ENCODE measurements around the gene CLMP.

Gene CLMP

GRCh38 chr11:123040111-123040432 lies 155.0 kb downstream of the CLMP start:
- ATAC-seq (replicated peaks; ENCODE audit: extremely low read depth, poor library complexity, severe bottlenecking) (no peak), DNase-seq (ENCODE audit: low spot score in 2 of 2) (no peak)
- no peak overlapping the region for H3K4me3 Mint-ChIP-seq
- H3K9me3 Mint-ChIP-seq: no peaks in the 10 kb centered on the region
- peaks cover 1% of the 10 kb centered on the region for H3K36me3 Mint-ChIP-seq (ENCODE audit: insufficient read depth)
- H3K27ac Mint-ChIP-seq (ENCODE audit: low read depth): no peak overlapping the region
- no peaks in the 10 kb centered on the region for H3K27me3 Mint-ChIP-seq
- H3K4me1 Mint-ChIP-seq: no peaks in the 10 kb centered on the region

GRCh38 chr11:123035831-123036230 lies 159.2 kb downstream of the CLMP start:
- Mint-ChIP-seq H3K27ac (ENCODE audit: low read depth) (no peak overlapping the region), H3K4me3 (no peak overlapping the region), H3K9me3 (no peaks in the 10 kb centered on the region), H3K4me1 (no peaks in the 10 kb centered on the region), H3K36me3 (ENCODE audit: insufficient read depth) (no peaks in the 10 kb centered on the region), H3K27me3 (no peaks in the 10 kb centered on the region)
- DNase-seq (ENCODE audit: low spot score in 2 of 2) (no peak), ATAC-seq (replicated peaks; ENCODE audit: extremely low read depth, poor library complexity, severe bottlenecking) (no peak)

DNA sequence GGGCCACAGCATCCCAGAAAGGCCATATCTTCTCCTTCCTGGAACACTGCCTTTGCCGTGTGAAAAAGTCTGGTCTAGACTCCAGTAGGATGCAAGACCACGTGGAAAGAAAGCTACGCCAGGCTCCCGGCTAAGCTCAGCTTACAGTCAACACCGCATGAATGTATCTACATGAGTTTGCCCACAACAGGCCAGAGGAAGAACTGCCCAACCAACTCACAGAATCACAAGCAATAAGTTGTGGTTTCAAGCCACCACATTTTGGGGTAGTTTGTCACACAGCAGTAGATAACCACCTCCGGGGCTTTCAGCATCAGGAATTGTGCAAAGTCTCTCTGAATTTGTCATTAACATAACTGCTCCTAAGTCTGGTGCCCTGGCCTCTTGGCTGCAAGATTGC lies 160.5 kb downstream of the CLMP start:
- no peak for ATAC-seq (replicated peaks; ENCODE audit: extremely low read depth, poor library complexity, severe bottlenecking)
- H3K9me3 Mint-ChIP-seq: no peaks in the 10 kb centered on the region
- no peaks in the 10 kb centered on the region for H3K36me3 Mint-ChIP-seq (ENCODE audit: insufficient read depth)

DNA sequence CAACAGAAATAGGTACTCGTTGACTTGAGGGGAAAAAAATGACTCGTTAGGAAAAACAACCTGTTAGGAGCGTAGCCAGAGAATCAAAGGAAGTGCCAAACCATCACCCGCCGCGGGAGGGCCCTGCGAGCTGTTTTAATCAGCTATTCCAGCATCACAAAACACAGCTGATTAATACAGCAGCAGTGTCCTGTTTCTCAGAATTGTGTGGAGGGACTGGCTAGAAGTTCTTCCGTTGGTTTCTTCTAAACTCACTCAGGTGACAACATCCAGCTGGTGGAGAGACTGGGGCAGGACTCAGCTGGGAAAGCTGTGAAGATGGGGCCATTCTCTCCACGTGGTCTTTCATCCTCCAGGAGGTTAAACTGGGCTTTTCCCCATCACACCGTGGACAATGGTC lies 161.2 kb downstream of the CLMP start:
- Mint-ChIP-seq H3K4me1 (no peaks in the 10 kb centered on the region), H3K4me3 (no peak overlapping the region), H3K36me3 (ENCODE audit: insufficient read depth) (no peaks in the 10 kb centered on the region), H3K27me3 (no peaks in the 10 kb centered on the region), H3K27ac (ENCODE audit: low read depth) (no peak overlapping the region), H3K9me3 (no peaks in the 10 kb centered on the region)
- DNase-seq (ENCODE audit: low spot score in 2 of 2) (no peak), ATAC-seq (replicated peaks; ENCODE audit: extremely low read depth, poor library complexity, severe bottlenecking) (no peak)

More for the DNA sequence above, 160.5 kb downstream of the CLMP start:
- Mint-ChIP-seq H3K4me3 (no peak overlapping the region), H3K27ac (ENCODE audit: low read depth) (no peak overlapping the region), H3K27me3 (no peaks in the 10 kb centered on the region), H3K4me1 (no peaks in the 10 kb centered on the region)
- no peak for DNase-seq (ENCODE audit: low spot score in 2 of 2)

DNA sequence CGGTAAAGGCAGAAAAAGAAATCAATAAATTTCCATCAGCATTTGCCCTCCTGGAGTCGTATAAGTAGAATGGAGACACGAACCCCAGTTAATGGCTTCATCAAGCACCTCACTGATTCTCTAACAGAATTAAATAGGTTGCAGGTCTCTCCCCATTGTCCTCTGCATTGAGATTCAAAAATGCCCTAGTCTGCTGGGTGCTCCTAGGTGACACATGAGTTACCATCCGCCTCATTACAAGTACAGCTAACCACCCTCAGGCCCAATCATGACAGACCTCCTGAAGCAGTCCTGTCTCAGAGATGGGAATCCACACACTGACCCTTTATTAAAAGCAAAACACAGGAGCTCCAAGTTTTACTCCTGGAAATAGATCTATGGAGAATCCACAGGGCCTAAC lies 164.5 kb downstream of the CLMP start:
- no peaks in the 10 kb centered on the region for H3K9me3 Mint-ChIP-seq
- no peaks in the 10 kb centered on the region for H3K36me3 Mint-ChIP-seq (ENCODE audit: insufficient read depth)
- no peak overlapping the region for H3K4me3 Mint-ChIP-seq
- H3K27me3 Mint-ChIP-seq: no peaks in the 10 kb centered on the region
- DNase-seq (ENCODE audit: low spot score in 2 of 2) (no peak), ATAC-seq (replicated peaks; ENCODE audit: extremely low read depth, poor library complexity, severe bottlenecking) (no peak)
- H3K27ac Mint-ChIP-seq (ENCODE audit: low read depth): no peak overlapping the region
- H3K4me1 Mint-ChIP-seq: no peaks in the 10 kb centered on the region

GRCh38 chr11:123020968-123021367 lies 174.1 kb downstream of the CLMP start:
- H3K27me3 Mint-ChIP-seq: peaks cover 17% of the 10 kb centered on the region
- H3K9me3 Mint-ChIP-seq: no peaks in the 10 kb centered on the region
- no peak for ATAC-seq (replicated peaks; ENCODE audit: extremely low read depth, poor library complexity, severe bottlenecking)
- no peak overlapping the region for H3K4me3 Mint-ChIP-seq
- no peak for DNase-seq (ENCODE audit: low spot score in 2 of 2)
- no peaks in the 10 kb centered on the region for H3K36me3 Mint-ChIP-seq (ENCODE audit: insufficient read depth)
- H3K27ac Mint-ChIP-seq (ENCODE audit: low read depth): no peak overlapping the region
- peaks cover 6% of the 10 kb centered on the region for H3K4me1 Mint-ChIP-seq
